CD4-positive, alpha-beta T cell treated with Interferon gamma for 1 hour (primary cell): ENCODE measurements around the gene GJD3.
A peak's percentile ranks its signal among the peaks of the same experiment; 100 is the strongest.

Experiments
- DNase-seq: peaks from one replicate; pipeline ENCODE4 v3.0.0-alpha.2; 2020

Gene GJD3

DNA sequence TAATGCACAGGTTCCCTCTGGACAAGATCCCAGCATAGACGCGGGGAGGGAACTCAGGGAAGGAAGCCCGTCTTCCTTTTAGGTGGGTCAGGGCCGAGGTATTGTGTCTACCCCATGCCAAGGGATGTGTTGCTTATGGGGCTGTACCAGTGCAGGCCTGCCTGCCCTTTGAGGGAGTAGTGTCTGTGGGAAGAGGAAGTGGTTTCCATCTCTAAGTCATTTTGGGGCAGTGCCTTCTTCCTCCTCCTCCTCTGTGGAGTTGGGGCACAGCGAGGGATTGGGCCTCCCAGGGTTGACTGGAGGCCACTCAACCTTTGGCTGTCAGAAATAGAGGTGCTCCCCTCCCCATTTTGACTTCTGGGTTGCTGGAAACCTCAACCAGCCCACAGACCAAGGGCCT lies 26.5 kb downstream of the GJD3 start:
- DNase-seq: no peak

- no peak for DNase-seq
Observed at GRCh38 chr17:40337351-40337750, 27.2 kb downstream of the GJD3 start.

DNA sequence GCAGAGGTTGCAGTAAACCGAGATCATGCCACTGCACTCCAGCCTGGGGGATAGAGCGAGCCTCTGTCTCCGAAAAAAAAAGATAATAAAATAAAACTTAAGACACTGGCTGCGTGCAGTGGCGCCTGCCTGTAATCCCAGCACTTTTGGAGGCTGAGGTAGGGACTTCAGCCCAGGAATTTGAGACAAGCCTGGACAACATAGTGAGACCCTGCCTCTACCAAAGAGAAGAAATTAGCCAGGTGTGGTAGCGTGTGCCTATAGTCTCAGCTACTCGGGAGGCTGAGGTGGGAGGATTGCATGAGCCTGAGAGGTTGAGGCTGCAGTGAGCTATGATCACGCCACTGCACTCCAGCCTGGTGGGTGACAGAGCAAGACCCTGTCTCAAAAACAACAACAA lies 28.9 kb downstream of the GJD3 start:
- no peak for DNase-seq

- DNase-seq: peak; percentile 46
Observed at GRCh38 chr17:40333781-40334448, 30.6 kb downstream of the GJD3 start.

DNA sequence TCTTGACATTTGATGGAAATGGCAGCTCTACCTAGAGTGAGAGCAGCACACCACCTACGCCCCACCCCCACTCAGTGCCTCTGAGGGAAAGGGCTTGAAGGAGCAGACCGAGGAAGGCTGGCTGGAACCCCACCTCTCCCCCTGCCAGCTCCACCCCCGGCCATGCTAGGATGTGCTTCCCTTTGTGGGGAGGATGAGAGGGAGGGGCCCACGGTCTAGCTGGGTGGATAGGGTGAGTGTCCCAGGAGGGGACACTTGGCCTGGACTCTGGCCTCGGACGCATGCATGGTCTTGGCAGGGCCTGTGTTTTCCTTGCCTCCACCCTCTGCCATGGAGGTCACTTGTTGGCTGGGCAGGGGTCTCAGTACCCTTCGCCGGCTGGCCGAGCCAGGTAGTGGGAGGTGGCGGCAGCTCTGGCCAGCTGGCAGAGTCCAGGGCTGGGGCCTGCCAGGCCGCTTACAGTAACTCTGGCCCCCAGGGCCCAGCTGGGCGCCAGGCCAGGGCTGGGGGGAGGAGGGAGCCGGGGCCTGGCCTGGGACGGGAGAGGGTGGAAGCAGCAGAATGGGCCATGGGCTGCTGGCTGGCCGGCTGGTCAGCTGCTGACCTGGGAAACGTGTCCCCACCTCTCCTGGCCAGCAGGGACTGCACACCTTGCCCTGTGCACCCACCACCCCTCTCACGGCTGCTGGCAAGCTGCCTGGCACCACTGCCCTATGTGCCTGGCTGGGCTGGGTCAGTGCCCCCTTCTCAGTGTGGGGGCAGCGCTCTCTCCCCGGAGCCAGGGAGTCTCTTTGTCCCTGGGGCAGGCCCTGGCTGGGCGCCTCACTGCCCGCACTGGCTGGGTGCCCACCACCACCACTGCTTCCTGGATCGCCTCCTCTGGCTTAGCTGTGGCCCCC lies 32.5 kb downstream of the GJD3 start:
- DNase-seq: no peak

- no peak for DNase-seq
Observed at GRCh38 chr17:40330850-40331470, 33.6 kb downstream of the GJD3 start.

DNA sequence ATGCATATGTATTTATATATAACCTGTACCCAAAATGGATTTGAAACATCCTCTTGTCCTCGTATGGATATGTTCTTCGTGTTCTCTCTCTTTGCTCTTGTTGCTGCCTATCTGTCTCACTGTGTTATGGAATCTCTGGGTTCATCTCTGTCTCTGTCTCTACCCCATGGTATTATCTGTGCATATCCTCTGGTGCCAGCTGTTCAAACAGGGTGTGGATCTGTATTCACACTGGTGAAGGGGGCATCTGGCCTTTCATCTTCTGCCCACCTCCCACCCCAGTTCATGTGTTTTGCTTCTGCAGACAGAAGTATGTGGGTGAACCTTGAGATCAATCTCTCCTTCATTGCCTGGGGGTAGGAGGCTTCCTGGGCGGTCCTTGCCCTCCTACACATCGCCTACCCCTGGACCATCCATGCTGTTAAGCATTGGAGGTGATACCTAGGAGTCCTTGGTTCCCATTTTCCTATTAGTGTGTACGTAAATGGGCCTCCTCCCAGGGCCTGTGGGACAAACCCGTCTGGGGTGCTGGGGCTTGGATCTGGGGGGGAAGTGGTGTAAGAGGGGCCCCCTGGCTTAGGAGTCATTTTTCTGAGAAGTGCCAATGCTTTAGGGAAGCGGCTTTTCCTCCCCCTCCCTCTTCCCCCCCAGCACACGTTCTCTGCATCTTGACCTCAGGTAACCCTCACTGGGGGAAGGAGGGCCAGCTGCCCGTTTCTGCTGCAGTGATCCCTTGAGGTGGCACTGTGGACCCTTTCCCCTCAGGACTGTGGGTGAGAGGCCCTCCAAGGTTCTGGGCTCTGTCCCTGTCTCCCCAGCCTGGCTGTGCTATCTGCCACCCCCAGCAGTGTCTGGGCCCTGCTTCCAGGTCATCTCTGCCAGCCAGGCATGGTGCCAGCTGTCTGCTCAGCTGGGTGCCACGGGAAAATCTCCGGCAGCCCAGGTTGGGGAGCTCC lies 34.4 kb downstream of the GJD3 start:
- DNase-seq: peak; percentile 74

- DNase-seq: no peak
Observed at GRCh38 chr17:40328386-40328766, 36.2 kb downstream of the GJD3 start.

DNA sequence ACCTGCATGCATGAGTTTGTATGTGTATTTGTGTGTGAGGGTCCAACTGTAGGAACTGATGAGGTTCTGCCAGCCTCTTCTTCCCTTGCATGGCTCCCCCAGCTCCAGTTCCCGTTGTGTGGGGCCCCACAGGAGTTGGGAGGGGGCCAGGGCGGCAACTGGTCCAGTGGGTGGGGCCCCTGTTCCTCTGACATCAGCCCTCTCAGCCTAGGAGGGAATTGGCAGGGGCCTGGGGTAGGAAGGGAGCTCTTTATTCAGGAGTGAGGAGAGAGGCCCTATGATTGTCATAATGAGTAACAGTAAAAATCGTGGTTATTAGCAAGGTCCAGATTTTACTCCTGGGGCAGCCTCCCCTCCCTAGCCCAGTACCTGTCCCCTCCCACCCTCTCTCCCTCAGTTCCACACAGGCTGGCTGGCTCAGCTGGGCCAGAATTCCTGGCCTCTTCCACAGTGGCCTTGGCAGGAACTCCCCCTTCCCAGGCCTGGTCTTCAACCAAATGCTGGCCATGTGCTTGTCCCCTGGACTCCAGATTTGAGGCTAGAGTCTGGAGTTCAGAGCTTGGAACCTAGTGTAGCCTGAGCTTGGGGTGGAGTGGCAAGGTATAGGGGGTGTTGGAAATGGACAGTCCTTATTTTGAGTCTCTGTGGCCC lies 36.7 kb downstream of the GJD3 start:
- no peak for DNase-seq

- DNase-seq: no peak
Observed at GRCh38 chr17:40327244-40327729, 37.2 kb downstream of the GJD3 start.

GRCh38 chr17:40326832-40327199 lies 37.7 kb downstream of the GJD3 start:
- DNase-seq: no peak

DNA sequence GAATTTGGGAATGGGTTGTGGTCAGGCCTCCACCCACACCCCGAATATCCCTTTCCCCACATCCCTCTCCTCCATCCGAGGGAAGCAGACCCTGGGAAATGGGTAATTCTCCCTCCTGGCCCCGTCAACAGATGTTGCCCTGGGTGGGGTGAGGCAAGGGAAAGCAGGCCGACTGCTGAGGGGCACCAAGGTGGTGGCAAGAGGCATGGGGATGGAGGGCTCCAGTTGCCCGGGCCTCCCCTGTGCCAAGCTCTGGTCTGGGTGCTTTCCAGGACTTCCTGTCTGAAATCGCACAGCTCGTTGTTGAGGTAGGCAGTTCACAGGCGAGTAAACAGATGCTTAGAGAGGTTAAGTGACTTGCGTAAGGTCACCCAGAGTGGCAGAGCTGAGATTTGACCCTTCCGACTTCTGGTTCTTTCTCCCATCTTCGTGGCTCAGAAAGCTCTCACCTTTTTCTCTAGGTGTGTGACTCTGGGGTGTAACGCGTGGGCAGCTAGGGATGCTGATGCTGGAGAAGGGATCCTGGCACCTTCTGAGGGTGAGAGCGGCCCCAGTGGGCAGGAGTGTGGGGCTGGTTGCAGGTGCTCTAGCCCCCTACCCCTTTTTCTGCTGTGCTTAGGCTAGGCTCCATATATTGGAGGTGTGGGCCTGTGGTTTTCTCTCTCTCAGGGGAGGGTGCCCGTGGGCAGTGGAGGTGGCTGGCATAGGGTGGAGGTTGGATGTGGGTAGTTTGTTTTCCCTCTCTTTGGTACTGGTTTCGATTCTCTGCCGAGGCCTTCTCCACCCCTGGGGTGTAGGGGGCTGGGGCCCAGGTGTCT lies 38.3 kb downstream of the GJD3 start:
- peak; percentile 84 for DNase-seq

DNA sequence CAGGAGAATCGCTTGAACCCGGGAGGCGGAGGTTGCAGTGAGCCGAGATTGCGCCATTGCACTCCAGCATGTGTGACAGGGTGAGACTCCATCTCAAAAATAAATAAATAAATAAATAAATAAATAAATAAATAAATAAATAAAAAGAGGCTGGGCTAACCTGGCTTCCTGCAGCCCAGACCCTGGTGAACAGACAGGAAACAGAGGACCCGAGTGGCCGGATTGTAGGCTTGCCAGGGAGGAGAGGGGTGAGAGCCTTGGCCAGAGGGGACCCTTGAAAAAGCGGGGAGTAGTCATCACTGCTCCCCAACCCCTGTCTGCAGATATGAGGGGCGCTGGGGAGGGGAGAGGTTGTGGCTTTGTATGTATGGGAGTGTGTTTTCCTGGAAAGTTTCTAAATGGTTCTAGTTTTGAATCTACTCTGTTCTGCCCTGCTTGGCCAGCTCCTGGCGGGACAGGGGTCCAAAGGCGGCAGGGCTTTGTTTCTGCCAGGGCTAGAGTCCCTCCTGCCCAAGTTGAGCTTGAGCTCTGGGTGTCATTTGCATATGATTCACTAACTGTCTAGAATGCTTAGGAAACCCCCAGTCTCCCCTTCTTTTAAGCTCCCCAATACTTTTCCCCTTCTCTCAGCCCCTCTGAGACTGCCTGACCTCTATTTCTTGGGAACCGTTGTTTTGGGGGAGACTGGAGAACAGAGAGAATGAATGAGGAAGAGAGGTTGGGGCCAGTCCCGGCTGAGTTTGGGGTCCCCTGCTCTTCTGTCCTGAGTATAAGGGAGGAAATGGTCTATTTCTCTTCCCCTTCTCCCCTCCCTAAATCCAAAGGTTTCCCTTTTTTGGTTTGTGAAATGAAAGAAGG lies 39.2 kb downstream of the GJD3 start:
- peak; percentile 56 for DNase-seq

GRCh38 chr17:40323391-40324381 lies 40.9 kb downstream of the GJD3 start:
- DNase-seq: peak; percentile 93

- peak; percentile 97 for DNase-seq
Observed at GRCh38 chr17:40322358-40323315, 41.9 kb downstream of the GJD3 start.

- DNase-seq: no peak
Observed at GRCh38 chr17:40321961-40322357, 42.6 kb downstream of the GJD3 start.

DNA sequence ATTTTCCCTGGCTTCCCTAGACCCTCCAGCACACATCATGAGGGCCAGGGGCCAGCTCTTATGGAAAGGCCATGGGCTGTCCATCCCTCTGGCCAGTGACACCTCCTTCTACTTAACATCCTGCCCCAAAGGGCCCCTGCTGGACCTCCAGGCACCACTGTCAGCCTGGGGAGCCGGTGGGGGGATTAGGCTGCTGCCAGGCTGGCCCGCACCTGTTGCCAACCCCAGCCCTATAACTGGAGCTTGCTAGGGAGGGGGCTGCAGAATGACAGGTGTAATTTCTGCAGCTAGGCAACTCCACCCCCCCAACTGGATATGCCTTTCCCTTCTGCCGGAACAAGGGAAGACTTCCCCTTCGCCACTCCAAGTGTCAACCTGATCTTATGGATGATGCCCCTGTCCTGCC lies 43.0 kb downstream of the GJD3 start:
- no peak for DNase-seq
